ENCODE results near the gene AIG1. TPM values are rescaled to one million over a fixed set of nuclear protein-coding genes. Genes with fewer than 3 reads are reported as not detected.
"Not testable (repeated sequence)": the region's sequence is repeated elsewhere in the genome, so short reads cannot be mapped to it uniquely, and the experiment has no call there.

Gene AIG1
- polyA plus RNA-seq, 1 donor from 2014 or later, result 23.2 TPM

DNA sequence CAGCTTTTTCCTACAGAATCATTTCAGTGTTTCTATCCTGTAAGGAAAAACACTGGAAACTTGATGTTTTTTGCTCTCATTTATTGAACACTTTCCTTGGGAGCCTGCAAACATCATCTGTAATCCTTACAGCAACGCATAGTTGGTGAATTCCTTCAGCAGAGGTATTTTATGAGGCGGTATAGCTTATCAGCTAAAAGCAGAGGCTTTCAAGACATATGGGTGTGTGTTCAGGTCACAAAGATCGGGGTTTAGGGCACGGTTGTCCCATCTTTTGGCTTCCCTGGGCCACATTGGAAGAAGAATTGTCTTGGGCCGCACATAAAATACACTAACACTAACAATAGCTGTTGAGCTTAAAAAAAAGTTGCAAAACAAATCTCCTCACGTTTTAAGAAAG, 185.0 kb downstream of the AIG1 start:
- no peak overlapping the region for H3K9ac ChIP-seq (ENCODE audit: low read length)
- no peaks in the 10 kb centered on the region for H3K27me3 ChIP-seq (ENCODE audit: insufficient read depth, low read depth, low read length)
- no peaks in the 10 kb centered on the region for H3F3A ChIP-seq (ENCODE audit: insufficient read depth, low read length, poor library complexity, severe bottlenecking)
- no peaks in the 10 kb centered on the region for H3K9me2 ChIP-seq (ENCODE audit: insufficient read depth, low read length)
- H4K20me1 ChIP-seq (ENCODE audit: insufficient read depth), result no peaks in the 10 kb centered on the region
- no peak overlapping the region for H2AFZ ChIP-seq (ENCODE audit: low read depth, low read length)
- H3K36me3 ChIP-seq (ENCODE audit: insufficient read depth, low read length), result no peaks in the 10 kb centered on the region
- no peaks in the 10 kb centered on the region for H3K79me2 ChIP-seq (replicated peaks; ENCODE audit: insufficient read depth, low read length)
- H3K4me2 ChIP-seq (ENCODE audit: low read length), result no peak overlapping the region
- no peak overlapping the region for H3K4me3 ChIP-seq (ENCODE audit: low read length)
- H3K9me3 ChIP-seq (ENCODE audit: low read length), result no peaks in the 10 kb centered on the region
- no peak for TF ChIP-seq EP300 (conservative IDR thresholded peaks at IDR 0.05; ENCODE audit: poor library complexity, severe bottlenecking)
- TF ChIP-seq, protein P1, sequence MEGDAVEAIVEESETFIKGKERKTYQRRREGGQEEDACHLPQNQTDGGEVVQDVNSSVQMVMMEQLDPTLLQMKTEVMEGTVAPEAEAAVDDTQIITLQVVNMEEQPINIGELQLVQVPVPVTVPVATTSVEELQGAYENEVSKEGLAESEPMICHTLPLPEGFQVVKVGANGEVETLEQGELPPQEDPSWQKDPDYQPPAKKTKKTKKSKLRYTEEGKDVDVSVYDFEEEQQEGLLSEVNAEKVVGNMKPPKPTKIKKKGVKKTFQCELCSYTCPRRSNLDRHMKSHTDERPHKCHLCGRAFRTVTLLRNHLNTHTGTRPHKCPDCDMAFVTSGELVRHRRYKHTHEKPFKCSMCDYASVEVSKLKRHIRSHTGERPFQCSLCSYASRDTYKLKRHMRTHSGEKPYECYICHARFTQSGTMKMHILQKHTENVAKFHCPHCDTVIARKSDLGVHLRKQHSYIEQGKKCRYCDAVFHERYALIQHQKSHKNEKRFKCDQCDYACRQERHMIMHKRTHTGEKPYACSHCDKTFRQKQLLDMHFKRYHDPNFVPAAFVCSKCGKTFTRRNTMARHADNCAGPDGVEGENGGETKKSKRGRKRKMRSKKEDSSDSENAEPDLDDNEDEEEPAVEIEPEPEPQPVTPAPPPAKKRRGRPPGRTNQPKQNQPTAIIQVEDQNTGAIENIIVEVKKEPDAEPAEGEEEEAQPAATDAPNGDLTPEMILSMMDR (IDR thresholded peaks at IDR 0.05; ENCODE audit: poor library complexity, severe bottlenecking), result no peak
- TF ChIP-seq TAF1 (IDR thresholded peaks at IDR 0.05; ENCODE audit: low read depth), result no peak
- no peak for TF ChIP-seq SMC3 (conservative IDR thresholded peaks at IDR 0.05; ENCODE audit: poor library complexity)
- TF ChIP-seq MXI1 (conservative IDR thresholded peaks at IDR 0.05; ENCODE audit: poor library complexity, severe bottlenecking), result no peak
- TF ChIP-seq RAD21 (conservative IDR thresholded peaks at IDR 0.05), result no peak
- no peak for TF ChIP-seq EZH2 (IDR thresholded peaks at IDR 0.05; ENCODE audit: borderline replicate concordance, insufficient read depth, low read length, poor library complexity, severe bottlenecking)
- TF ChIP-seq, protein P2, sequence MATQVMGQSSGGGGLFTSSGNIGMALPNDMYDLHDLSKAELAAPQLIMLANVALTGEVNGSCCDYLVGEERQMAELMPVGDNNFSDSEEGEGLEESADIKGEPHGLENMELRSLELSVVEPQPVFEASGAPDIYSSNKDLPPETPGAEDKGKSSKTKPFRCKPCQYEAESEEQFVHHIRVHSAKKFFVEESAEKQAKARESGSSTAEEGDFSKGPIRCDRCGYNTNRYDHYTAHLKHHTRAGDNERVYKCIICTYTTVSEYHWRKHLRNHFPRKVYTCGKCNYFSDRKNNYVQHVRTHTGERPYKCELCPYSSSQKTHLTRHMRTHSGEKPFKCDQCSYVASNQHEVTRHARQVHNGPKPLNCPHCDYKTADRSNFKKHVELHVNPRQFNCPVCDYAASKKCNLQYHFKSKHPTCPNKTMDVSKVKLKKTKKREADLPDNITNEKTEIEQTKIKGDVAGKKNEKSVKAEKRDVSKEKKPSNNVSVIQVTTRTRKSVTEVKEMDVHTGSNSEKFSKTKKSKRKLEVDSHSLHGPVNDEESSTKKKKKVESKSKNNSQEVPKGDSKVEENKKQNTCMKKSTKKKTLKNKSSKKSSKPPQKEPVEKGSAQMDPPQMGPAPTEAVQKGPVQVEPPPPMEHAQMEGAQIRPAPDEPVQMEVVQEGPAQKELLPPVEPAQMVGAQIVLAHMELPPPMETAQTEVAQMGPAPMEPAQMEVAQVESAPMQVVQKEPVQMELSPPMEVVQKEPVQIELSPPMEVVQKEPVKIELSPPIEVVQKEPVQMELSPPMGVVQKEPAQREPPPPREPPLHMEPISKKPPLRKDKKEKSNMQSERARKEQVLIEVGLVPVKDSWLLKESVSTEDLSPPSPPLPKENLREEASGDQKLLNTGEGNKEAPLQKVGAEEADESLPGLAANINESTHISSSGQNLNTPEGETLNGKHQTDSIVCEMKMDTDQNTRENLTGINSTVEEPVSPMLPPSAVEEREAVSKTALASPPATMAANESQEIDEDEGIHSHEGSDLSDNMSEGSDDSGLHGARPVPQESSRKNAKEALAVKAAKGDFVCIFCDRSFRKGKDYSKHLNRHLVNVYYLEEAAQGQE (IDR thresholded peaks at IDR 0.05; ENCODE audit: borderline replicate concordance), result no peak
- TF ChIP-seq POLR2AphosphoS5 (IDR thresholded peaks at IDR 0.05), result no peak
- H3K27ac ChIP-seq (ENCODE audit: low read length), result no peak overlapping the region

DNA sequence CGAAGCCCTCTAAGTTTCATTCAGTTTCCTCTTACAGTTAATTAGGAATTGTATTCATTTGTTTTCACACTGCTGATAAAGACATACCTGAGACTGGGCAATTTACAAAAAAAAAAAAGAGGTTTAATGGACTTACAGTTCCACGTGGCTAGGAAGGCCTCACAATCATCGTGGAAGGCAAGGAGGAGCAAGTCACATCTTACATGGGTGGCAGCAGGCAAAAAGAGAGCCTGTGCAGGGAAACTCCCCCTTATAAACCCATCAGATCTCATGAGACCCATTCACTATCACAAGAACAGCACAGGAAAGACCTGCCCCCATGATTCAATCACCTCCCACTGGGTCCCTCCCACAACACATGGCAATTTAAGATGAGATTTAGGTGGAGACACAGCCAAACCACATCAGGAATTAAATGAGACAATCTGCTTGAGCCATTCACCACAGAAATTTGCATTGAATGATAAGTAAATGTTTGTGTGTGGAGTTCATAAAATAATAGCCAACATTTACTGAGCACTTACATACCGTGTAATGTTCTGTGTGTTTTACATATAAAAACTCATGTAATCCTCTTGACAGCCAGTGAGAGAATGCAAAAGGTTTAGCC, 185.6 kb downstream of the AIG1 start:
- not testable (repeated sequence) for H3K9me3 ChIP-seq (ENCODE audit: low read length); H3F3A ChIP-seq (ENCODE audit: insufficient read depth, low read length, poor library complexity, severe bottlenecking); H3K79me2 ChIP-seq (replicated peaks; ENCODE audit: insufficient read depth, low read length); H2AFZ ChIP-seq (ENCODE audit: low read depth, low read length); H3K27ac ChIP-seq (ENCODE audit: low read length); H3K4me3 ChIP-seq (ENCODE audit: low read length); H3K36me3 ChIP-seq (ENCODE audit: insufficient read depth, low read length); H4K20me1 ChIP-seq (ENCODE audit: insufficient read depth); H3K27me3 ChIP-seq (ENCODE audit: insufficient read depth, low read depth, low read length); H3K9me2 ChIP-seq (ENCODE audit: insufficient read depth, low read length); H3K4me2 ChIP-seq (ENCODE audit: low read length); H3K9ac ChIP-seq (ENCODE audit: low read length)

DNA sequence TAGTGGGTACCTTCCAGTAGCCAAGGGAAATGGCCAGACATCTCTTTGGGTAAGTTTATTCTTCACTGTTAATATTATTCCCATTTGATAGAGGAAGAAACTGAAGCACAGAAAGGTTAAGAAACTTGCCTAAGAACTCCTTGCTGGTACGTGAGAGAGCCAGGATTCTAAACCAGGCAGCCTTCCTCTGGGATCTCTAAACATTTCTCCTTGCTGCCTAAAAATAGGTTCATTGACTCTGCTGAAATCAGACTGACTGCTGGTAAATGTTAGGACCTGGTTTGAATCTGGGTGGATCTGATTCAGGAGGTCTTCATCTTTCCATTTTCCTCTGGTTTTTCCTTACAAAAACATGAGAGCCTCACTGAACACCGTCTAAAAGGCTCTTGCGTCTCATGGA, 186.9 kb downstream of the AIG1 start:
- no peaks in the 10 kb centered on the region for H3K9me3 ChIP-seq (ENCODE audit: low read length)
- no peak overlapping the region for H3K27ac ChIP-seq (ENCODE audit: low read length)
- H3K36me3 ChIP-seq (ENCODE audit: insufficient read depth, low read length), result no peaks in the 10 kb centered on the region
- no peaks in the 10 kb centered on the region for H3F3A ChIP-seq (ENCODE audit: insufficient read depth, low read length, poor library complexity, severe bottlenecking)
- TF ChIP-seq, protein P2 (IDR thresholded peaks at IDR 0.05; ENCODE audit: borderline replicate concordance), result no peak
- no peak for TF ChIP-seq MXI1 (conservative IDR thresholded peaks at IDR 0.05; ENCODE audit: poor library complexity, severe bottlenecking)
- TF ChIP-seq, protein P1 (IDR thresholded peaks at IDR 0.05; ENCODE audit: poor library complexity, severe bottlenecking), result no peak
- no peak for TF ChIP-seq EZH2 (IDR thresholded peaks at IDR 0.05; ENCODE audit: borderline replicate concordance, insufficient read depth, low read length, poor library complexity, severe bottlenecking)
- H2AFZ ChIP-seq (ENCODE audit: low read depth, low read length), result no peak overlapping the region
- H3K9me2 ChIP-seq (ENCODE audit: insufficient read depth, low read length), result no peaks in the 10 kb centered on the region
- H3K4me2 ChIP-seq (ENCODE audit: low read length), result no peak overlapping the region
- no peaks in the 10 kb centered on the region for H3K27me3 ChIP-seq (ENCODE audit: insufficient read depth, low read depth, low read length)
- no peak overlapping the region for H3K4me3 ChIP-seq (ENCODE audit: low read length)
- no peaks in the 10 kb centered on the region for H4K20me1 ChIP-seq (ENCODE audit: insufficient read depth)
- no peaks in the 10 kb centered on the region for H3K79me2 ChIP-seq (replicated peaks; ENCODE audit: insufficient read depth, low read length)
- H3K9ac ChIP-seq (ENCODE audit: low read length), result no peak overlapping the region
